Natural killer cell (primary cell): Measurements from ENCODE around the gene MON1A. TPM values are rescaled to one million over a fixed set of nuclear protein-coding genes. Genes with fewer than 3 reads are reported as not detected.

ENCODE experiments used
- ATAC-seq, 3 donors: fragments of 150-1000 bp in 2 of 3; fragments of 200-7000 bp in 1 of 3; cut with Tn5 transposase; 1 replicate in 1 of 3; 2 replicates in 2 of 3; pipeline ENCODE4 v1.10.0; 2021; ENCODE audit warnings: mild to moderate bottlenecking in 2 of 3, moderate library complexity in 2 of 3
- DNase-seq, 2 donors: peaks; one replicate each; pipeline versions ENCODE4 v3.0.0 to v3.0.0-alpha.2; 2013 to 2021; ENCODE audit warnings: mixed read lengths in 1 of 2
- H3K27ac ChIP-seq: one replicate; pipeline ENCODE4 v1.5.1; 2013; ENCODE audit warnings: mild to moderate bottlenecking, low read length
- H3K27me3 ChIP-seq: one replicate; pipeline ENCODE4 v1.6.1; 2013; ENCODE audit warnings: low read length; ENCODE audit not compliant: control insufficient read depth, insufficient read depth
- H3K36me3 ChIP-seq: one replicate; pipeline ENCODE4 v1.6.1; 2013; ENCODE audit warnings: low read length; ENCODE audit not compliant: control insufficient read depth, insufficient read depth
- H3K4me1 ChIP-seq: one replicate; pipeline ENCODE4 v1.6.1; 2013; ENCODE audit warnings: low read length; ENCODE audit not compliant: control insufficient read depth, insufficient read depth
- H3K4me3 ChIP-seq: one replicate; pipeline ENCODE4 v1.5.1; 2013; ENCODE audit warnings: low read length
- H3K9me3 ChIP-seq: one replicate; pipeline ENCODE4 v1.6.1; 2013; ENCODE audit warnings: low read length; ENCODE audit not compliant: control insufficient read depth, insufficient read depth
- H3K27ac Mint-ChIP-seq, 2 donors: one replicate each; pipeline ENCODE4 v1.8.0; 2022; ENCODE audit warnings: mild to moderate bottlenecking in 2 of 2, mixed read lengths in 2 of 2, moderate library complexity in 1 of 2
- H3K27me3 Mint-ChIP-seq, 2 donors: one replicate each; pipeline ENCODE4 v1.8.0; 2022; ENCODE audit warnings: low read depth in 2 of 2, mixed read lengths in 2 of 2
- H3K36me3 Mint-ChIP-seq: one replicate; pipeline ENCODE4 v1.8.0; 2022; ENCODE audit warnings: mixed read lengths
- H3K4me1 Mint-ChIP-seq, 2 donors: one replicate each; pipeline ENCODE4 v1.8.0; 2022; ENCODE audit warnings: mixed read lengths in 2 of 2
- H3K4me3 Mint-ChIP-seq: one replicate; pipeline ENCODE4 v1.8.0; 2022; ENCODE audit warnings: mild to moderate bottlenecking, moderate library complexity, mixed read lengths
- H3K9me3 Mint-ChIP-seq, 2 donors: one replicate each; pipeline ENCODE4 v1.8.0; 2022; ENCODE audit warnings: mixed read lengths in 2 of 2
- WGBS: methylation state at CpG from one replicate; pipeline ENCODE4 v1.1.7; 2013; ENCODE audit warnings: missing lambda C conversion rate; ENCODE audit not compliant: insufficient coverage; 5-methylcytosine and 5-hydroxymethylcytosine counted together
- intact Hi-C: fragments of 100-400 bp; cut with micrococcal nuclease; formaldehyde crosslinking; loops from one replicate; pipeline ENCODE4 v1.14.2; 2022
- total RNA-seq, 4 donors: library from RNA; stranded (reverse); fragments of 120-200 nt in 1 of 4; gene quantifications; one replicate each; pipeline versions ENCODE4 v1.2.3 to v1.2.4, GENCODE V29; 2013 to 2022
- TF ChIP-seq, protein P1 (sequence below): fragments of 200-600 bp; IDR thresholded peaks from one replicate; pipeline ENCODE4 v1.8.0; 2022; ENCODE audit warnings: antibody characterized with exemption

Gene MON1A
- total RNA-seq, 3 donors from 2014 or later (not counting 1 experiment from before 2014, with no cell fraction given): 3.7 to 8.1 (median 7.9) TPM

GRCh38 chr3:49911124-49911420 is 18.5 kb downstream of the MON1A start:
- DNase-seq (no peak), ATAC-seq (no peak)
- Mint-ChIP-seq H3K4me1 (peaks cover under 1 to 11% of the 10 kb centered on the region in 2 donors), H3K27me3 (no peaks in the 10 kb centered on the region), H3K27ac (no peak overlapping the region), H3K4me3 (no peak overlapping the region), H3K36me3 (no peaks in the 10 kb centered on the region), H3K9me3 (no peaks in the 10 kb centered on the region)
- WGBS: 100% methylated on average over 2 of the region's 2 CpGs
- Histone ChIP-seq H3K36me3 (peaks cover 16% of the 10 kb centered on the region), H3K4me1 (peaks cover 7% of the 10 kb centered on the region), H3K4me3 (no peak overlapping the region), H3K9me3 (no peaks in the 10 kb centered on the region), H3K27ac (no peak overlapping the region), H3K27me3 (no peaks in the 10 kb centered on the region)
- TF ChIP-seq, protein P1, sequence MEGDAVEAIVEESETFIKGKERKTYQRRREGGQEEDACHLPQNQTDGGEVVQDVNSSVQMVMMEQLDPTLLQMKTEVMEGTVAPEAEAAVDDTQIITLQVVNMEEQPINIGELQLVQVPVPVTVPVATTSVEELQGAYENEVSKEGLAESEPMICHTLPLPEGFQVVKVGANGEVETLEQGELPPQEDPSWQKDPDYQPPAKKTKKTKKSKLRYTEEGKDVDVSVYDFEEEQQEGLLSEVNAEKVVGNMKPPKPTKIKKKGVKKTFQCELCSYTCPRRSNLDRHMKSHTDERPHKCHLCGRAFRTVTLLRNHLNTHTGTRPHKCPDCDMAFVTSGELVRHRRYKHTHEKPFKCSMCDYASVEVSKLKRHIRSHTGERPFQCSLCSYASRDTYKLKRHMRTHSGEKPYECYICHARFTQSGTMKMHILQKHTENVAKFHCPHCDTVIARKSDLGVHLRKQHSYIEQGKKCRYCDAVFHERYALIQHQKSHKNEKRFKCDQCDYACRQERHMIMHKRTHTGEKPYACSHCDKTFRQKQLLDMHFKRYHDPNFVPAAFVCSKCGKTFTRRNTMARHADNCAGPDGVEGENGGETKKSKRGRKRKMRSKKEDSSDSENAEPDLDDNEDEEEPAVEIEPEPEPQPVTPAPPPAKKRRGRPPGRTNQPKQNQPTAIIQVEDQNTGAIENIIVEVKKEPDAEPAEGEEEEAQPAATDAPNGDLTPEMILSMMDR: no peak
- intact Hi-C loops: no loop called here

DNA sequence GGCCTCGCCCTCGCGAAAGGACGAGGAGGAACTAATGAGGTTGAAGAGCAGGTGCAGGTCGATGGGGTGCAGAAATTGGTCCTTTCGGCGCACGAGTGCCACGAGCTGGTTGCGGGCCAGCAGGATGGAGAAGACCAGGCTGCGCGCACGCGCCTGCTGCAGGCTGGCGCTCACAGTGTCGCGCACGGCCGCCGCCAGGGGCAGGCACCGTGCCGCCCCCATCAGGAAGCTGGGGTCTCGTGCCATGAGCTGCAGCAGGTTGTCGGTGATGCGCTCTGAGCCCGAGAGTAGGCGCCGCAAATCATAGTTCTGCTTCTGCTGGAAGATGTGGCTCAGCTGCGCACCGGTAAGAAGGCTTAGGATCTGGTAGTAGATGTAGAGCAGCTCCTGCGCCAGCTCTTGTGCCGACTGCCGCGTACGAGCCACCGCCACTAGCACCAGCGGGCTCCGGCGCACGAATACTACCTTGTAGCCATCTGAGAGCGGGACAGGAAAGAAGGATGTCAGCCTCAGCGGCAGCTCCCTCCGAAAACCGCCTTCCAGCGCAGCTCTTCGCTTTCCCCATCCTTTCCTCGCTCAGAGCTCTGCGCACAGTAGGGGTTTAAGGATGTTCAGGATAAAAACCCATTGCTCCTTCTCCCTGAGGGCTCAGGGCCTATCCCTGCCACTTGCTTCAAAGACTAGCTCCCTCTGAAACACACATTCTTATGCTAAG is 19.0 kb downstream of the MON1A start:
- H3K27ac ChIP-seq: no peak overlapping the region
- no peaks in the 10 kb centered on the region for H3K9me3 ChIP-seq
- intact Hi-C loops: no loop called here
- WGBS: 95% methylated on average over 48 of the region's 48 CpGs
- no peak overlapping the region for H3K4me3 ChIP-seq
- DNase-seq: no peak
- no peaks in the 10 kb centered on the region for H3K36me3 Mint-ChIP-seq
- no peaks in the 10 kb centered on the region for H3K27me3 Mint-ChIP-seq
- ATAC-seq: no peak
- H3K27ac Mint-ChIP-seq: no peak overlapping the region
- H3K4me3 Mint-ChIP-seq: no peak overlapping the region
- H3K4me1 Mint-ChIP-seq: peaks cover 5 to 16% of the 10 kb centered on the region in 2 donors
- TF ChIP-seq, protein P1: no peak
- H3K27me3 ChIP-seq: no peaks in the 10 kb centered on the region
- H3K4me1 ChIP-seq: peaks cover 12% of the 10 kb centered on the region
- no peaks in the 10 kb centered on the region for H3K9me3 Mint-ChIP-seq
- peaks cover 16% of the 10 kb centered on the region for H3K36me3 ChIP-seq

GRCh38 chr3:49908373-49909199 is 21.0 kb downstream of the MON1A start:
- Mint-ChIP-seq H3K27me3 (no peaks in the 10 kb centered on the region), H3K36me3 (no peaks in the 10 kb centered on the region)
- intact Hi-C loops: loop anchor here (5.0 kb wide), 1 partner anchor 71 kb away; no protein-coding TSS in a partner anchor

More at GRCh38 chr3:49908373-49909199, 21.0 kb downstream of the MON1A start:
- H3K4me3 Mint-ChIP-seq: no peak overlapping the region
- peaks cover 11 to 26% of the 10 kb centered on the region in 2 donors for H3K4me1 Mint-ChIP-seq
- no peak overlapping the region for H3K27ac Mint-ChIP-seq
- no peaks in the 10 kb centered on the region for H3K27me3 ChIP-seq
- no peak overlapping the region for H3K4me3 ChIP-seq
- ATAC-seq: no peak
- 96% methylated on average over 13 of the region's 14 CpGs for WGBS
- H3K36me3 ChIP-seq: peaks cover 16% of the 10 kb centered on the region
- H3K9me3 Mint-ChIP-seq: no peaks in the 10 kb centered on the region
- H3K9me3 ChIP-seq: no peaks in the 10 kb centered on the region
- H3K4me1 ChIP-seq: peaks cover 29% of the 10 kb centered on the region
- DNase-seq: no peak
- no peak overlapping the region for H3K27ac ChIP-seq
- TF ChIP-seq, protein P1: no peak
